Trophoblast cell (in vitro differentiated cells and primary cell): ENCODE data around the gene ARHGAP10.

Source experiments
- DNase-seq, 2 donors: peaks; one replicate each; pipeline ENCODE4 v3.0.0-alpha.2; 2016
- H2AFZ ChIP-seq: 2 replicates; pipeline ENCODE4 v1.6.1; 2013; ENCODE audit warnings: low read length, moderate library complexity, mild to moderate bottlenecking; ENCODE audit not compliant: insufficient read depth, poor library complexity
- H2AK5ac ChIP-seq: 2 replicates; pipeline ENCODE4 v1.6.1; 2013; ENCODE audit warnings: mild to moderate bottlenecking, low read length
- H2BK120ac ChIP-seq: 2 replicates; pipeline ENCODE4 v1.6.1; 2013; ENCODE audit warnings: low read length, mild to moderate bottlenecking, moderate library complexity; ENCODE audit not compliant: insufficient read depth, poor library complexity
- H2BK12ac ChIP-seq: 2 replicates; pipeline ENCODE4 v1.6.1; 2013; ENCODE audit warnings: mild to moderate bottlenecking, low read length, moderate library complexity
- H2BK5ac ChIP-seq: 2 replicates; pipeline ENCODE4 v1.6.1; 2013; ENCODE audit warnings: low read length, low read depth, moderate library complexity, mild to moderate bottlenecking; ENCODE audit not compliant: poor library complexity
- H3K14ac ChIP-seq: 2 replicates; pipeline ENCODE4 v1.6.1; 2013; ENCODE audit warnings: mild to moderate bottlenecking, low read length
- H3K18ac ChIP-seq: 2 replicates; pipeline ENCODE4 v1.6.1; 2013; ENCODE audit warnings: mild to moderate bottlenecking, low read length
- H3K23ac ChIP-seq: 2 replicates; pipeline ENCODE4 v1.6.1; 2013; ENCODE audit warnings: low read length
- H3K27ac ChIP-seq: 2 replicates; pipeline ENCODE4 v1.5.1; 2013; ENCODE audit warnings: low read depth, mild to moderate bottlenecking, inconsistent platforms, low read length, moderate library complexity
- H3K27me3 ChIP-seq: 2 replicates; pipeline ENCODE4 v1.6.1; 2013; ENCODE audit warnings: inconsistent platforms, mild to moderate bottlenecking, low read length, moderate library complexity; ENCODE audit not compliant: insufficient read depth
- H3K36me3 ChIP-seq, 2 experiments: 1 replicate in 1 of 2; 2 replicates in 1 of 2; pipeline ENCODE4 v1.6.1; 2013; ENCODE audit warnings: low read length in 2 of 2, mild to moderate bottlenecking in 2 of 2, moderate library complexity in 1 of 2; ENCODE audit not compliant: insufficient read depth in 2 of 2, control insufficient read depth in 1 of 2
- H3K4ac ChIP-seq: 2 replicates; pipeline ENCODE4 v1.6.1; 2013; ENCODE audit warnings: low read depth, mild to moderate bottlenecking, low read length, moderate library complexity
- H3K4me1 ChIP-seq, 2 experiments: 1 replicate in 1 of 2; 2 replicates in 1 of 2; pipeline ENCODE4 v1.6.1; 2013; ENCODE audit warnings: low read length in 2 of 2, mild to moderate bottlenecking in 2 of 2, moderate library complexity in 1 of 2; ENCODE audit not compliant: insufficient read depth in 2 of 2, control insufficient read depth in 1 of 2
- H3K4me2 ChIP-seq: 2 replicates; pipeline ENCODE4 v1.6.1; 2013; ENCODE audit warnings: inconsistent platforms, mild to moderate bottlenecking, low read length, moderate library complexity
- H3K4me3 ChIP-seq: 2 replicates; pipeline ENCODE4 v1.5.1; 2013; ENCODE audit warnings: mild to moderate bottlenecking, low read depth, low read length, inconsistent platforms
- H3K79me1 ChIP-seq: one replicate; pipeline ENCODE4 v1.6.1; 2013; ENCODE audit warnings: low read length
- H3K79me2 ChIP-seq: 2 replicates; pipeline ENCODE4 v1.6.1; 2013; ENCODE audit warnings: low read length, mild to moderate bottlenecking; ENCODE audit not compliant: control insufficient read depth, insufficient read depth, poor library complexity
- H3K9ac ChIP-seq: 2 replicates; pipeline ENCODE4 v1.6.1; 2013; ENCODE audit warnings: mild to moderate bottlenecking, low read length
- H3K9me3 ChIP-seq: 2 replicates; pipeline ENCODE4 v1.6.1; 2013; ENCODE audit warnings: low read depth, mild to moderate bottlenecking, control low read depth, inconsistent platforms, low read length; ENCODE audit not compliant: insufficient read depth
- H4K12ac ChIP-seq: 2 replicates; pipeline ENCODE4 v1.6.1; 2013; ENCODE audit warnings: low read depth, mild to moderate bottlenecking, low read length, moderate library complexity
- H4K8ac ChIP-seq: 2 replicates; pipeline ENCODE4 v1.6.1; 2013; ENCODE audit warnings: low read depth, mild to moderate bottlenecking, low read length, moderate library complexity
- H4K91ac ChIP-seq: one replicate; pipeline ENCODE4 v1.6.1; 2013; ENCODE audit warnings: low read depth, mild to moderate bottlenecking, low read length, moderate library complexity
- WGBS: extraction: QIAGEN DNeasy Blood & Tissue Kit; methylation state at CpG from one replicate; pipeline ENCODE4 v1.1.7; 2013; ENCODE audit warnings: missing lambda C conversion rate; ENCODE audit not compliant: insufficient read length, insufficient coverage; ENCODE audit errors: extremely low coverage; 5-methylcytosine and 5-hydroxymethylcytosine counted together

The ARHGAP10 gene

GRCh38 chr4:148071009-148071408 is 339.1 kb downstream of the ARHGAP10 start:
- Histone ChIP-seq H3K4me3 (no peak overlapping the region), H3K14ac (no peak overlapping the region), H2AFZ (no peak overlapping the region), H3K4me1 (peaks cover 0 to 3% of the 10 kb centered on the region in 2 experiments), H3K4ac (no peak overlapping the region), H3K9me3 (peaks cover 8% of the 10 kb centered on the region), H3K27me3 (no peaks in the 10 kb centered on the region), H4K12ac (no peak overlapping the region), H3K4me2 (no peak overlapping the region), H2BK5ac (no peak overlapping the region), H4K91ac (no peak overlapping the region), H2BK12ac (no peak overlapping the region), H3K23ac (no peak overlapping the region), H3K9ac (no peak overlapping the region), H3K36me3 (peaks cover 14 to 36% of the 10 kb centered on the region in 2 experiments), H3K79me1 (no peaks in the 10 kb centered on the region), H3K79me2 (no peaks in the 10 kb centered on the region), H2BK120ac (no peak overlapping the region), H3K27ac (no peak overlapping the region), H4K8ac (no peak overlapping the region), H3K18ac (no peak overlapping the region), H2AK5ac (no peak overlapping the region)
- WGBS = no CpG with 5 or more reads among the region's 4 CpGs
- no peak for DNase-seq

- Histone ChIP-seq H3K4ac (no peak overlapping the region), H3K79me1 (no peaks in the 10 kb centered on the region), H3K27ac (no peak overlapping the region), H3K79me2 (no peaks in the 10 kb centered on the region), H3K9me3 (peaks cover 8% of the 10 kb centered on the region), H3K14ac (no peak overlapping the region), H3K18ac (no peak overlapping the region), H2AK5ac (no peak overlapping the region), H3K4me1 (no peaks in the 10 kb centered on the region), H3K23ac (no peak overlapping the region), H3K9ac (no peak overlapping the region), H2AFZ (no peak overlapping the region), H4K8ac (no peak overlapping the region), H4K12ac (no peak overlapping the region), H4K91ac (no peak overlapping the region), H3K27me3 (no peaks in the 10 kb centered on the region), H3K4me3 (no peak overlapping the region), H2BK120ac (no peak overlapping the region), H2BK12ac (no peak overlapping the region), H2BK5ac (no peak overlapping the region), H3K4me2 (no peak overlapping the region), H3K36me3 (peaks cover 14 to 29% of the 10 kb centered on the region in 2 experiments)
- DNase-seq = no peak
- no CpG with 5 or more reads among the region's 9 CpGs for WGBS
Measured at GRCh38 chr4:148072789-148073188, 340.9 kb downstream of the ARHGAP10 start.

- Histone ChIP-seq H3K4me1 (no peaks in the 10 kb centered on the region), H3K9ac (no peak overlapping the region), H2AFZ (no peak overlapping the region), H3K18ac (no peak overlapping the region), H3K79me2 (no peaks in the 10 kb centered on the region), H3K14ac (no peak overlapping the region), H3K27me3 (no peaks in the 10 kb centered on the region), H3K4me2 (no peak overlapping the region), H3K9me3 (peaks cover 8% of the 10 kb centered on the region), H3K79me1 (no peaks in the 10 kb centered on the region), H4K12ac (no peak overlapping the region), H2BK12ac (no peak overlapping the region), H3K23ac (no peak overlapping the region), H2BK120ac (no peak overlapping the region), H4K8ac (no peak overlapping the region), H4K91ac (no peak overlapping the region), H3K27ac (no peak overlapping the region), H2BK5ac (no peak overlapping the region), H2AK5ac (no peak overlapping the region), H3K4me3 (no peak overlapping the region), H3K4ac (no peak overlapping the region), H3K36me3 (peaks cover 14 to 29% of the 10 kb centered on the region in 2 experiments)
- WGBS = 100% methylated on average over 1 of the region's 6 CpGs
- DNase-seq = no peak
Measured at GRCh38 chr4:148073349-148073748, 341.5 kb downstream of the ARHGAP10 start.

- H3K14ac ChIP-seq = no peak overlapping the region
Measured at GRCh38 chr4:148074462-148074861, 342.6 kb downstream of the ARHGAP10 start.

More at GRCh38 chr4:148074462-148074861, 342.6 kb downstream of the ARHGAP10 start:
- H3K18ac ChIP-seq = no peak overlapping the region
- no peak overlapping the region for H2AFZ ChIP-seq
- no peak overlapping the region for H3K23ac ChIP-seq
- H3K4ac ChIP-seq = no peak overlapping the region
- H4K91ac ChIP-seq = no peak overlapping the region
- H3K4me3 ChIP-seq = no peak overlapping the region
- H3K9me3 ChIP-seq = peaks cover 8% of the 10 kb centered on the region
- H3K36me3 ChIP-seq = peaks cover 14 to 29% of the 10 kb centered on the region in 2 experiments
- H3K9ac ChIP-seq = no peak overlapping the region
- no peak for DNase-seq
- no peak overlapping the region for H3K27ac ChIP-seq
- no peaks in the 10 kb centered on the region for H3K79me2 ChIP-seq
- H3K27me3 ChIP-seq = no peaks in the 10 kb centered on the region
- H2BK12ac ChIP-seq = no peak overlapping the region
- no peak overlapping the region for H2AK5ac ChIP-seq
- no peak overlapping the region for H4K12ac ChIP-seq
- no peak overlapping the region for H2BK120ac ChIP-seq
- no CpG with 5 or more reads among the region's 5 CpGs for WGBS
- H2BK5ac ChIP-seq = no peak overlapping the region
- H3K4me1 ChIP-seq = no peaks in the 10 kb centered on the region
- H3K79me1 ChIP-seq = no peaks in the 10 kb centered on the region
- no peak overlapping the region for H3K4me2 ChIP-seq
- no peak overlapping the region for H4K8ac ChIP-seq
